Upper lobe of left lung (tissue), 4 donors: Measurements from ENCODE around the gene KRTAP10-2.

ENCODE experiments used
- CTCF ChIP-seq, 6 experiments: fragments of 450-650 bp in 4 of 6; fragments of 200-600 bp in 2 of 6; sonication (generic) in 2 of 6; IDR thresholded peaks; one replicate each; pipeline ENCODE4 v1.5.1; 2016 to 2019; ENCODE audit warnings: antibody characterized with exemption in 6 of 6
- POLR2A ChIP-seq, 4 donors: fragments of 450-650 bp; IDR thresholded peaks; one replicate each; pipeline ENCODE4 v1.5.1; 2016 to 2017; ENCODE audit warnings: antibody characterized with exemption in 4 of 4, mild to moderate bottlenecking in 2 of 4

GRCh38 chr21:44592446-44593311 is 41.4 kb upstream of the KRTAP10-2 start, which contains the start of gene KRTAP10-6:
- TF ChIP-seq CTCF (IDR thresholded peaks at IDR 0.05) (no peak), POLR2A (IDR thresholded peaks at IDR 0.05) (no peak)
